Caco-2 (cell line): ENCODE measurements around the gene CCN5. TPM values are rescaled to one million over a fixed set of nuclear protein-coding genes. Genes with fewer than 3 reads are reported as not detected.

Source experiments
- BruUV-seq: library from RNA; stranded (reverse); fragments of 400-500 nt; replicated peaks from 2 replicates; lab custom pipeline; 2021; lab: Mats Ljungman, UMichigan
- CTCF ChIA-PET: fragments of 300-600 bp; sonication (Branson Sonifier 250); formaldehyde crosslinking; loops from one replicate; lab custom pipeline; 2022; ENCODE audit warnings: antibody characterized with exemption; lab: Charles Lee
- POLR2A ChIA-PET: fragments of 300-600 bp; sonication (Branson Sonifier 250); formaldehyde crosslinking; loops from one replicate; lab custom pipeline; 2022; ENCODE audit warnings: antibody characterized with exemption; lab: Charles Lee
- DNase-seq, 2 experiments: peaks; one replicate each; pipeline versions ENCODE4 v3.0.0 to v3.0.0-alpha.2; 2020 to 2022
- H3K27me3 ChIP-seq: replicated peaks from 2 replicates; pipeline ENCODE4 v1.6.0; 2011; ENCODE audit warnings: low read length; ENCODE audit not compliant: control insufficient read depth, insufficient read depth
- H3K36me3 ChIP-seq: 2 replicates; pipeline ENCODE4 v1.5.1; 2011; ENCODE audit warnings: low read length; ENCODE audit not compliant: control insufficient read depth, insufficient read depth
- H3K4me1 ChIP-seq: fragments of 250-450 bp; sonication (Bioruptor Pico); 2 replicates; pipeline ENCODE4 v1.5.1; 2020; ENCODE audit warnings: mild to moderate bottlenecking
- H3K4me3 ChIP-seq: 2 replicates; pipeline ENCODE4 v1.5.1; 2011; ENCODE audit warnings: low read depth, mild to moderate bottlenecking, control low read depth, low read length
- H3K9me3 ChIP-seq: fragments of 250-450 bp; sonication (Bioruptor Pico); 2 replicates; pipeline ENCODE4 v1.5.1; 2020; ENCODE audit warnings: mild to moderate bottlenecking, moderate library complexity
- H3K27ac Mint-ChIP-seq: one replicate; pipeline ENCODE4 v1.8.0; 2022; ENCODE audit warnings: mixed read lengths; ENCODE audit not compliant: unreplicated experiment
- H3K27me3 Mint-ChIP-seq: one replicate; pipeline ENCODE4 v1.8.0; 2022; ENCODE audit warnings: mixed read lengths; ENCODE audit not compliant: insufficient read depth, unreplicated experiment
- H3K36me3 Mint-ChIP-seq: one replicate; pipeline ENCODE4 v1.8.0; 2022; ENCODE audit warnings: mild to moderate bottlenecking, mixed read lengths; ENCODE audit not compliant: insufficient read depth, unreplicated experiment
- H3K4me1 Mint-ChIP-seq: one replicate; pipeline ENCODE4 v1.8.0; 2022; ENCODE audit warnings: low read depth, mixed read lengths; ENCODE audit not compliant: unreplicated experiment
- H3K4me3 Mint-ChIP-seq: one replicate; pipeline ENCODE4 v1.8.0; 2022; ENCODE audit warnings: mild to moderate bottlenecking, moderate library complexity, mixed read lengths; ENCODE audit not compliant: unreplicated experiment
- H3K9me3 Mint-ChIP-seq: one replicate; pipeline ENCODE4 v1.8.0; 2022; ENCODE audit warnings: mixed read lengths; ENCODE audit not compliant: unreplicated experiment
- CTCF ChIP-seq, 2 experiments: fragments of 200-600 bp in 1 of 2; IDR thresholded peaks; 1 replicate in 1 of 2; 2 replicates in 1 of 2; pipeline versions ENCODE4 v1.5.1 to v1.8.0; 2011 to 2022; ENCODE audit warnings: antibody characterized with exemption in 1 of 2, control low read depth in 1 of 2, inconsistent platforms in 1 of 2, low read depth in 1 of 2, low read length in 1 of 2, mild to moderate bottlenecking in 1 of 2, moderate library complexity in 1 of 2; ENCODE audit not compliant: insufficient read depth in 1 of 2, severe bottlenecking in 1 of 2, unreplicated experiment in 1 of 2
- intact Hi-C: fragments of 100-400 bp; cut with micrococcal nuclease; formaldehyde crosslinking; loops from one replicate; pipeline ENCODE4 v1.10.0; 2022; ENCODE audit not compliant: unreplicated experiment
- total RNA-seq: library from RNA; stranded (reverse); gene quantifications from 2 replicates; pipeline ENCODE4 v1.2.3, GENCODE V29; 2022

Gene CCN5
- total RNA-seq, 1 experiment from 2014 or later: not detected

GRCh38 chr20:44688053-44688625 is 27.0 kb upstream of the CCN5 start:
- Histone ChIP-seq H3K36me3 (no peaks in the 10 kb centered on the region), H3K4me3 (no peak overlapping the region), H3K9me3 (peaks cover 6% of the 10 kb centered on the region), H3K27me3 (no peaks in the 10 kb centered on the region), H3K4me1 (peaks cover 24% of the 10 kb centered on the region)
- no peak for TF ChIP-seq CTCF (IDR thresholded peaks at IDR 0.05; ENCODE audit: insufficient read depth in 1 of 2, low read depth in 1 of 2, low read length in 1 of 2, severe bottlenecking in 1 of 2, unreplicated experiment in 1 of 2)
- CTCF ChIA-PET: no interaction called here
- Mint-ChIP-seq H3K9me3 (peaks cover 21% of the 10 kb centered on the region), H3K27me3 (no peaks in the 10 kb centered on the region), H3K4me3 (no peak overlapping the region), H3K36me3 (peaks cover 21% of the 10 kb centered on the region), H3K27ac (no peak overlapping the region), H3K4me1 (peaks cover 45% of the 10 kb centered on the region)
- no TSS peak for BruUV-seq
- no peak for DNase-seq
- intact Hi-C loops: loop anchor here (5.0 kb wide), 1 partner anchor 114 kb away; no protein-coding TSS in a partner anchor
- POLR2A ChIA-PET: interaction anchor here (0.7 kb wide), 1 partner anchor 169 kb away, joined by 4 read pairs; no protein-coding TSS in a partner anchor

- DNase-seq: no peak
- CTCF ChIA-PET: interaction anchor here (0.5 to 1.6 kb wide), 3 partner anchors 43 to 321 kb away, joined by 3 to 9 read pairs (median 3); no protein-coding TSS in a partner anchor
- H3K27ac Mint-ChIP-seq: peak overlapping the region; percentile 34
Observed at GRCh38 chr20:44689809-44690208, 25.4 kb upstream of the CCN5 start.

More at GRCh38 chr20:44689809-44690208, 25.4 kb upstream of the CCN5 start:
- Mint-ChIP-seq H3K9me3 (peaks cover 21% of the 10 kb centered on the region), H3K4me1 (peaks cover 37% of the 10 kb centered on the region), H3K4me3 (no peak overlapping the region), H3K27me3 (no peaks in the 10 kb centered on the region), H3K36me3 (peaks cover 23% of the 10 kb centered on the region)
- TF ChIP-seq CTCF (IDR thresholded peaks at IDR 0.05; ENCODE audit: insufficient read depth in 1 of 2, low read depth in 1 of 2, low read length in 1 of 2, severe bottlenecking in 1 of 2, unreplicated experiment in 1 of 2): no peak
- intact Hi-C loops: loop anchor here (5.0 kb wide), 1 partner anchor 112 kb away; no protein-coding TSS in a partner anchor
- H3K4me3 ChIP-seq: no peak overlapping the region
- POLR2A ChIA-PET: interaction anchor here (0.6 kb wide), 2 partner anchors 232 to 600 kb away, joined by 3 read pairs; no protein-coding TSS in a partner anchor
- H3K36me3 ChIP-seq: no peaks in the 10 kb centered on the region
- peaks cover 6% of the 10 kb centered on the region for H3K9me3 ChIP-seq
- no TSS peak for BruUV-seq
- H3K4me1 ChIP-seq: peaks cover 29% of the 10 kb centered on the region
- H3K27me3 ChIP-seq: no peaks in the 10 kb centered on the region
